ENCODE results near the gene EREG. TPM values are rescaled to one million over a fixed set of nuclear protein-coding genes. Genes with fewer than 3 reads are reported as not detected.

The EREG gene
- not detected in 2 replicates for total RNA-seq (2014; rRNA removed; shearing (Covaris generic); ENCODE audit: low replicate concordance)

- Histone ChIP-seq H3K4me3 (peak within 1 kb of the TSS; percentile 24), H3K36me3 (no peaks in the 10 kb centered on the region), H3K9me3 (no peaks in the 10 kb centered on the region), H3K27me3 (no peaks in the 10 kb centered on the region)
- peak; percentile 27 for DNase-seq
These were observed at the start of gene EREG for GRCh38 chr4:74364652-74365491. TSS of gene EREG (plus strand) at chr4:74365145. CDS start at chr4:74365309, 164 bp downstream.

DNA sequence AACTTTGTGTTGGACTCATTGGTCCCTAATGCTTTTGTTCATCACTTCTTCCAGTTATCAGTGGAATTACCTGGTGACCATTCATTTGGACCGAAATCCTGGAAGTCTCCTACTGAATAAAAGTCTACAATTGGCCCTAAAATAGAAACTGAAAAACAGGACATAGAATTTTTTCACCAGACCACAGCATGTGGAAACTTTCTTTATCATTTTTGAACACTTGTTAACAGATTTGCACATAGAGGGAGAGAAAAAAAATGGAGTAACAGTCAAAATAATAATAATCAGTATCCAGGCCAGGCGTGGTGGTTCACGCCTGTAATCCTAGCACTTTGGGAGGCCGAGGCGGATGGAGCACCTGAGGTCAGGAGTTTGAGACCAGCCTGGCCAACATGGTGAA, 49.6 kb upstream of the EREG start:
- no peaks in the 10 kb centered on the region for H3K9me3 ChIP-seq

GRCh38 chr4:74316397-74316796, 48.5 kb upstream of the EREG start:
- H3K4me3 ChIP-seq = no peak overlapping the region
- H3K36me3 ChIP-seq = no peaks in the 10 kb centered on the region
- no peak for DNase-seq
- no peaks in the 10 kb centered on the region for H3K27me3 ChIP-seq
- no peaks in the 10 kb centered on the region for H3K9me3 ChIP-seq

More for the DNA sequence above, 49.6 kb upstream of the EREG start:
- Histone ChIP-seq H3K4me3 (no peak overlapping the region), H3K27me3 (no peaks in the 10 kb centered on the region), H3K36me3 (no peaks in the 10 kb centered on the region)
- no peak for DNase-seq

GRCh38 chr4:74317616-74318246, 47.2 kb upstream of the EREG start:
- Histone ChIP-seq H3K4me3 (no peak overlapping the region), H3K9me3 (no peaks in the 10 kb centered on the region), H3K36me3 (no peaks in the 10 kb centered on the region), H3K27me3 (no peaks in the 10 kb centered on the region)
- no peak for DNase-seq

DNA sequence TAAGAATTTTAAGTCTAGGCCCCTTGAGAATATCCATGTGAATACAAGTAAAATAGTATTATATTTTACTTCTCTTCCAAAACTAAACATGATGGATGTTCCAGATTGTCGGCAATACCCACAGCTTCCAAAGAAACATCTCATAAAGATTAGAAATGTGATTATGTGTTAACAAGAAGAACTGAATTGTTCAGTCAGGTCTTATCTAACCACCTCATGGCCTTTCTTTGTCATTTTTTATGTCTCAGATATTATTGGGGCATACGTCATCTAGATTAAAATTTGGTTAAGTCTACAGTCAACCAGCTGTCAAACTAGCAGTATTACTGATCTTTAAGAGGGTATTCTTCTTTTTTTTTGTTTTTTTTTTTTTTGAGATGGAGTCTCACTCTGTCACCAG, 46.7 kb upstream of the EREG start:
- DNase-seq = no peak
- Histone ChIP-seq H3K36me3 (no peaks in the 10 kb centered on the region), H3K4me3 (no peak overlapping the region), H3K27me3 (no peaks in the 10 kb centered on the region), H3K9me3 (no peaks in the 10 kb centered on the region)

DNA sequence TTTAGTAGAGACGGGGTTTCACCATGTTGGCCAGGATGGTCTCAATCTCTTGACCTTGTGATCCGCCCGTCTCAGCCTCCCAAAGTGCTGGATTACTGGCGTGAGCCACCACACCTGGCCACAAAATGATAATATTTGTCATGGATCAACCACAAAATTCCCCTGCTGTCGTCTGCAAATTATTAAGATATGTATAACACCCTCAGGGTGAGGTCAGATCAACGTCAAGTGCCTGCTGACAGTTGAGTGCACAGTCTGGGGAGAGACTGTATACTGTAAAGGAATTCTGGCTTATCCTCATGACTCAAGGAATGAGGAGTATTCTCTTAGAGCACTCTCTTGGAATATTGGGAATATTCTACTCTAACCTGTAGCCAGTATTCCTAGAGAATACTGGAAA, 45.5 kb upstream of the EREG start:
- Histone ChIP-seq H3K36me3 (no peaks in the 10 kb centered on the region), H3K27me3 (no peaks in the 10 kb centered on the region), H3K4me3 (no peak overlapping the region), H3K9me3 (no peaks in the 10 kb centered on the region)
- no peak for DNase-seq

DNA sequence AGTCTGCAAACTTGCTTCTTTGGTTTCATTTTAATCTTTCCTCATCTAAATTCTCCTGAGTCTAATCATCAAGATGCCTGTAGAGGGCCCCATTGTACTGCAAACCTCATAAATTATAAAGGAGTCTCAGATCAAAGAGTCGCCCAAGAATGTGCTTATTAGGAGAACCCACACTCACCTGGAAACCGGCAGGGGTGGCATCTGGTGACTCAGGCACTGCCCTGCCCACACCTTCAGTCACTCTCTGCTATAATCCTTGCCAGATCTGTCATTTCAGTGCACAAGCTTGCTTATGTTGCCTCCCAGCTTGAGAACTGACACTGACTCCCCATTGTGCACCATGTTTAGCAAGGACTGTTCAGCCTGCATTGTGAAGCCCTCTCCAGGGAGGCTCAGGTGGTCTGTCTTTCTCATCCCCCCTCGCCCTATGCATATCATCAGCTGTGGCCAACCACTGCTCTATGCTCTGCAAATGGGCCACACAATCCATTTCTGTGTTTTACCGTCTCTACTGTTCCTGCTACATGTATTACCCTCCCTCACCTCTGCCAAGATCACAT, 44.3 kb upstream of the EREG start:
- no peaks in the 10 kb centered on the region for H3K9me3 ChIP-seq
- no peaks in the 10 kb centered on the region for H3K27me3 ChIP-seq
- DNase-seq = no peak
- H3K36me3 ChIP-seq = no peaks in the 10 kb centered on the region
- no peak overlapping the region for H3K4me3 ChIP-seq

DNA sequence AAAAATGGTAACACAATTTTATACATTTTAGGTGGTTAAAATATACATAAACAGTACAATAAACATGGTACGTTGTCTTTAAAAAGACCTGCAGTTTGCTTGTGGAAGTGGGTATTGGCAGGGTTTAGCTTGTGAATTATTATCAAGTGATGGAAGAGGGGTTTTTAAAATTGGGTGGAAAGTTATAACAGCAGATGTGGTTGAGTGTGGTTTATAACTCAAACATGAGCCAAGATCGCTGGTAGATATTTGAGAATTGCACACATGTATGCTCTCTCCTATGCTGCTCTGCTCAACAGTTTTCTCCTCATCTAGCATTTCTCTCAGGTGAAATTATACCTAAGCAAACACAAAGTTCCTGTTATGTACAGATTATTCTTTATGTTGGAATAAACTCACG, 42.6 kb upstream of the EREG start:
- H3K9me3 ChIP-seq = no peaks in the 10 kb centered on the region
- H3K36me3 ChIP-seq = no peaks in the 10 kb centered on the region
- no peak for DNase-seq
- no peaks in the 10 kb centered on the region for H3K27me3 ChIP-seq
- no peak overlapping the region for H3K4me3 ChIP-seq

- Histone ChIP-seq H3K27me3 (no peaks in the 10 kb centered on the region), H3K36me3 (no peaks in the 10 kb centered on the region), H3K4me3 (no peak overlapping the region), H3K9me3 (no peaks in the 10 kb centered on the region)
- DNase-seq = no peak
These were observed 41.3 kb upstream of the EREG start for GRCh38 chr4:74323663-74324062.

DNA sequence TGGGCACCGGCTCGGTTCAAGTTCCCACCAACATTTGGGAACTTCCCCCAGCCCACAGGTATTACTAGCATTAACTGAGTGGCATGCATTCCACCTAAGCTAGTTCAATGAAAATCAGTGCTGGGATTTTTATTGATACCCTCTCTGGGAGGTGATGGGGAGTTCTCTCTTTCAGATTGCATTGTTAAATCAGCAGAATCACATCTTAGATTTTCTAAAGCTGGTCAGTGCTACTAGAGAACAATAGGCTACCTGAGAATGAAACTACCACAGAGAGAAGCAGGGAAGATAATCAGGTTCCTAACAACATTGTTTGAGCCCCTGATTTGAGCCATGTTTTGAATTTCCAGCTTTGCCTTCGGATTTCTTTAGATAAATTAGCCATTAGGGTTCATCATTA, 40.7 kb upstream of the EREG start:
- DNase-seq = no peak
- Histone ChIP-seq H3K9me3 (no peaks in the 10 kb centered on the region), H3K36me3 (no peaks in the 10 kb centered on the region), H3K27me3 (no peaks in the 10 kb centered on the region), H3K4me3 (no peak overlapping the region)

DNA sequence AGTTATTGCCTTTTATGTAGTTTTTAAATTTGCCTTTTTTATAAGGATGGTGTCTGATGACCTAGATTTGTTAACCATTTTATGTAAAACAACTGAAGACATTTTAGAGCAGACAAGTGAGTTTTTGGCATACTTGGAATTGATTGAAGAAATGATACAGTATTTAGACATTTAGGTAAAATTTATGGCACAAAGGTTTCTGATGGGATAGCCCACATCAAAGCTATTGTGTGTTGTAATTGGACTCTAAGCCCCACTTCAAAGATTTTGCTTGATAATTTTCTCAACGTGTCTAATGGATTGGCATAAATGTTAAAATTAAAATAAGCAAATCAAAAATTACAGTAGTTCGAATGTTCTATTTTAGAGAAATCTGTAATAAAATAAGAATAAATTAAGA, 39.1 kb upstream of the EREG start:
- DNase-seq = no peak
- Histone ChIP-seq H3K27me3 (no peaks in the 10 kb centered on the region), H3K9me3 (no peaks in the 10 kb centered on the region), H3K36me3 (no peaks in the 10 kb centered on the region), H3K4me3 (no peak overlapping the region)

- DNase-seq = no peak
- no peaks in the 10 kb centered on the region for H3K9me3 ChIP-seq
- H3K36me3 ChIP-seq = no peaks in the 10 kb centered on the region
- H3K27me3 ChIP-seq = no peaks in the 10 kb centered on the region
- no peak overlapping the region for H3K4me3 ChIP-seq
These were observed 37.2 kb upstream of the EREG start for GRCh38 chr4:74327762-74328161.

DNA sequence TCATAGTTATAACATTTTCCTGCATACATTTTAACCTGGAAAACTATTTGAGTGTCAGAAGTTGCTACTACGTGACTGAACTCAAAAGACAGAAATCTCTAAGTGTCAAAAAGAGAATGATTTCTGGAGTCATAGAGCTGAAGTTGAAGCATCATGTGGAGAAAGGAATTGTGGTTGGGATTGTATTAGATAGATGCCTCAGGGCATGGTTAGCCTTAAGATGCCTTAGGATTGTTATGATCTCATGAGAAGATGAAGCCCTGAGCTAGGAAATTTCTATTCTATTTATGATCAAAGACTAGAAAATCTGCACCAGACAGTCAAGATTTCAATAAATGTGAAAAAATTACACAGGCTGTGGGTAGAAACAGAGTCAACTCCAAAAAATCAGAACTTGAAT, 36.4 kb upstream of the EREG start:
- H3K9me3 ChIP-seq = no peaks in the 10 kb centered on the region
- H3K27me3 ChIP-seq = no peaks in the 10 kb centered on the region
- DNase-seq = no peak
- no peak overlapping the region for H3K4me3 ChIP-seq
- no peaks in the 10 kb centered on the region for H3K36me3 ChIP-seq

GRCh38 chr4:74329307-74329706, 35.6 kb upstream of the EREG start:
- H3K9me3 ChIP-seq = no peaks in the 10 kb centered on the region
- H3K36me3 ChIP-seq = no peaks in the 10 kb centered on the region
- no peak for DNase-seq
- H3K27me3 ChIP-seq = no peaks in the 10 kb centered on the region
- no peak overlapping the region for H3K4me3 ChIP-seq

GRCh38 chr4:74330295-74330750, 34.6 kb upstream of the EREG start:
- no peaks in the 10 kb centered on the region for H3K9me3 ChIP-seq
- no peaks in the 10 kb centered on the region for H3K36me3 ChIP-seq
- no peak for DNase-seq
- H3K27me3 ChIP-seq = no peaks in the 10 kb centered on the region
- H3K4me3 ChIP-seq = no peak overlapping the region

- DNase-seq = no peak
- H3K36me3 ChIP-seq = no peaks in the 10 kb centered on the region
- H3K27me3 ChIP-seq = no peaks in the 10 kb centered on the region
- H3K4me3 ChIP-seq = no peak overlapping the region
- H3K9me3 ChIP-seq = no peaks in the 10 kb centered on the region
These were observed 33.7 kb upstream of the EREG start for GRCh38 chr4:74331252-74331651.

- Histone ChIP-seq H3K36me3 (no peaks in the 10 kb centered on the region), H3K9me3 (no peaks in the 10 kb centered on the region), H3K4me3 (no peak overlapping the region), H3K27me3 (no peaks in the 10 kb centered on the region)
- DNase-seq = no peak
These were observed 33.0 kb upstream of the EREG start for GRCh38 chr4:74331944-74332343.

DNA sequence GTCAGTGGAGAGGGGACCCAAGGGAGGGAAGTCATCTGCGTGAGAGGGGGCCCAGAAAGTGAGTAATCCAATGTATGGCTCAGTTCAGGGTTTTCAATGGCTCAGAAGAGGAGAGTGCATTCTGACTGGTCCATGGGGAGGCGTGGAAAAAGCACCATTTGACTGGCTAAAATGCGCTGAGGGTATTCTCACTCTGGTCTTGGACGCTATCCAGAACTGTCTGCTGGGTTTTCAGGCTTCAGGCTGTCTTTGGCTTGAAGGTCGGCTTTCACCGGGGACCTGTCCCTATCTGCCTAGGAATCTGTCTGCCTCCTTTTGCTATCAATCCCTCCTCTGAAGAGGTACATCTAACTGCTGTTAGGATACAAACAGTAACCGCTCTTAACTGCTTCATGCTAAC, 30.3 kb upstream of the EREG start:
- no peaks in the 10 kb centered on the region for H3K36me3 ChIP-seq
- H3K9me3 ChIP-seq = no peaks in the 10 kb centered on the region
- DNase-seq = no peak
- no peaks in the 10 kb centered on the region for H3K27me3 ChIP-seq
- H3K4me3 ChIP-seq = no peak overlapping the region

Measured in MG63 (cell line).